ENCODE data around the gene RSBN1.
"Not testable (repeated sequence)": the region's sequence is repeated elsewhere in the genome, so short reads cannot be mapped to it uniquely, and the experiment has no call there.

Gene RSBN1

GRCh38 chr1:113734357-113735055 is 77.8 kb downstream of the RSBN1 start:
- no peak for DNase-seq (ENCODE audit: low spot score)
- in situ Hi-C loops (cut with MboI; ENCODE audit: low sequenced_read_pairs, unreplicated experiment), result no loop called here
- TF ChIP-seq CTCF (IDR thresholded peaks at IDR 0.05; ENCODE audit: borderline replicate concordance, control extremely low read depth, extremely low read depth, insufficient read depth, missing control alignments), result no peak

GRCh38 chr1:113732802-113733201 is 79.5 kb downstream of the RSBN1 start:
- no peak for TF ChIP-seq CTCF (IDR thresholded peaks at IDR 0.05; ENCODE audit: borderline replicate concordance, control extremely low read depth, extremely low read depth, insufficient read depth, missing control alignments)
- in situ Hi-C loops (cut with MboI; ENCODE audit: low sequenced_read_pairs, unreplicated experiment), result no loop called here

GRCh38 chr1:113721010-113721409 is 91.3 kb downstream of the RSBN1 start:
- in situ Hi-C loops (cut with MboI; ENCODE audit: low sequenced_read_pairs, unreplicated experiment), result no loop called here
- DNase-seq (ENCODE audit: low spot score), result no peak
- TF ChIP-seq CTCF (IDR thresholded peaks at IDR 0.05; ENCODE audit: borderline replicate concordance, control extremely low read depth, extremely low read depth, insufficient read depth, missing control alignments), result no peak

More at GRCh38 chr1:113732802-113733201, 79.5 kb downstream of the RSBN1 start:
- DNase-seq (ENCODE audit: low spot score), result no peak

- in situ Hi-C loops (cut with MboI; ENCODE audit: low sequenced_read_pairs, unreplicated experiment); DNase-seq (ENCODE audit: low spot score): not testable (repeated sequence)
Observed at GRCh38 chr1:113718621-113719020, 93.7 kb downstream of the RSBN1 start.

- in situ Hi-C loops (cut with MboI; ENCODE audit: low sequenced_read_pairs, unreplicated experiment); DNase-seq (ENCODE audit: low spot score): not testable (repeated sequence)
Observed at GRCh38 chr1:113717506-113717905, 94.8 kb downstream of the RSBN1 start.

- TF ChIP-seq CTCF (IDR thresholded peaks at IDR 0.05; ENCODE audit: borderline replicate concordance, control extremely low read depth, extremely low read depth, insufficient read depth, missing control alignments), result no peak
- no peak for DNase-seq (ENCODE audit: low spot score)
- in situ Hi-C loops (cut with MboI; ENCODE audit: low sequenced_read_pairs, unreplicated experiment), result no loop called here
Observed at GRCh38 chr1:113714606-113715269, 97.5 kb downstream of the RSBN1 start.

Data from GM13976 (cell line).